ENCODE data around the gene NEB. TPM values are rescaled to one million over a fixed set of nuclear protein-coding genes. Genes with fewer than 3 reads are reported as not detected.

NEB gene
- polyA plus RNA-seq, 1 donor from 2014 or later = 0.38 TPM

DNA sequence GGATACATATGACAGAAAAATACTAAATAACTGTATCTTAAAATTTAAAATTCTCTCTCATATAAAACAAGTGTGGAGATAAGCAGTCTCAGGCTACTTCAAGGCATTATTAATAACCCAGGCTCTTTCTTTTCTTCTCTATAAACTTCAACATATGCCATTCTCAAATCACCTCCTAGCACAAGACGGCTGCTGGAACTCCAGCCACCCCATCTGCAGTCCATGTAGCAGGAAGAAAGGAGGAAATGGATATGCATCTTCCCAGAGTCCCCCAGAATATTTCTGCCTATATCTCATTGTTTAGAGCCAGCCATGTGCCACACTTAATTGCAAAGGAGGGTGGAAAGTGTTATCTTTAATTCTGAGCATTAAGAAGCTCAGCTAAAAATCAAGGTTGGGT lies 35.3 kb upstream of the NEB start:
- H3K4me2 ChIP-seq (ENCODE audit: low read length) = no peak overlapping the region
- no peaks in the 10 kb centered on the region for H3K9me3 ChIP-seq (ENCODE audit: low read length)
- H3K27ac ChIP-seq (ENCODE audit: low read length) = no peak overlapping the region
- H3K36me3 ChIP-seq (ENCODE audit: insufficient read depth, low read length) = no peaks in the 10 kb centered on the region
- no peaks in the 10 kb centered on the region for H3F3A ChIP-seq (ENCODE audit: insufficient read depth, low read length, poor library complexity, severe bottlenecking)
- no peak for TF ChIP-seq RAD21 (conservative IDR thresholded peaks at IDR 0.05)
- TF ChIP-seq, protein P1, sequence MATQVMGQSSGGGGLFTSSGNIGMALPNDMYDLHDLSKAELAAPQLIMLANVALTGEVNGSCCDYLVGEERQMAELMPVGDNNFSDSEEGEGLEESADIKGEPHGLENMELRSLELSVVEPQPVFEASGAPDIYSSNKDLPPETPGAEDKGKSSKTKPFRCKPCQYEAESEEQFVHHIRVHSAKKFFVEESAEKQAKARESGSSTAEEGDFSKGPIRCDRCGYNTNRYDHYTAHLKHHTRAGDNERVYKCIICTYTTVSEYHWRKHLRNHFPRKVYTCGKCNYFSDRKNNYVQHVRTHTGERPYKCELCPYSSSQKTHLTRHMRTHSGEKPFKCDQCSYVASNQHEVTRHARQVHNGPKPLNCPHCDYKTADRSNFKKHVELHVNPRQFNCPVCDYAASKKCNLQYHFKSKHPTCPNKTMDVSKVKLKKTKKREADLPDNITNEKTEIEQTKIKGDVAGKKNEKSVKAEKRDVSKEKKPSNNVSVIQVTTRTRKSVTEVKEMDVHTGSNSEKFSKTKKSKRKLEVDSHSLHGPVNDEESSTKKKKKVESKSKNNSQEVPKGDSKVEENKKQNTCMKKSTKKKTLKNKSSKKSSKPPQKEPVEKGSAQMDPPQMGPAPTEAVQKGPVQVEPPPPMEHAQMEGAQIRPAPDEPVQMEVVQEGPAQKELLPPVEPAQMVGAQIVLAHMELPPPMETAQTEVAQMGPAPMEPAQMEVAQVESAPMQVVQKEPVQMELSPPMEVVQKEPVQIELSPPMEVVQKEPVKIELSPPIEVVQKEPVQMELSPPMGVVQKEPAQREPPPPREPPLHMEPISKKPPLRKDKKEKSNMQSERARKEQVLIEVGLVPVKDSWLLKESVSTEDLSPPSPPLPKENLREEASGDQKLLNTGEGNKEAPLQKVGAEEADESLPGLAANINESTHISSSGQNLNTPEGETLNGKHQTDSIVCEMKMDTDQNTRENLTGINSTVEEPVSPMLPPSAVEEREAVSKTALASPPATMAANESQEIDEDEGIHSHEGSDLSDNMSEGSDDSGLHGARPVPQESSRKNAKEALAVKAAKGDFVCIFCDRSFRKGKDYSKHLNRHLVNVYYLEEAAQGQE (IDR thresholded peaks at IDR 0.05; ENCODE audit: borderline replicate concordance) = no peak
- TF ChIP-seq TAF1 (IDR thresholded peaks at IDR 0.05; ENCODE audit: low read depth) = no peak
- no peak for TF ChIP-seq EP300 (conservative IDR thresholded peaks at IDR 0.05; ENCODE audit: poor library complexity, severe bottlenecking)
- no peak for TF ChIP-seq EZH2 (IDR thresholded peaks at IDR 0.05; ENCODE audit: borderline replicate concordance, insufficient read depth, low read length, poor library complexity, severe bottlenecking)
- no peak for TF ChIP-seq SMC3 (conservative IDR thresholded peaks at IDR 0.05; ENCODE audit: poor library complexity)
- no peak for TF ChIP-seq MXI1 (conservative IDR thresholded peaks at IDR 0.05; ENCODE audit: poor library complexity, severe bottlenecking)
- TF ChIP-seq POLR2AphosphoS5 (IDR thresholded peaks at IDR 0.05) = no peak
- TF ChIP-seq, protein P2, sequence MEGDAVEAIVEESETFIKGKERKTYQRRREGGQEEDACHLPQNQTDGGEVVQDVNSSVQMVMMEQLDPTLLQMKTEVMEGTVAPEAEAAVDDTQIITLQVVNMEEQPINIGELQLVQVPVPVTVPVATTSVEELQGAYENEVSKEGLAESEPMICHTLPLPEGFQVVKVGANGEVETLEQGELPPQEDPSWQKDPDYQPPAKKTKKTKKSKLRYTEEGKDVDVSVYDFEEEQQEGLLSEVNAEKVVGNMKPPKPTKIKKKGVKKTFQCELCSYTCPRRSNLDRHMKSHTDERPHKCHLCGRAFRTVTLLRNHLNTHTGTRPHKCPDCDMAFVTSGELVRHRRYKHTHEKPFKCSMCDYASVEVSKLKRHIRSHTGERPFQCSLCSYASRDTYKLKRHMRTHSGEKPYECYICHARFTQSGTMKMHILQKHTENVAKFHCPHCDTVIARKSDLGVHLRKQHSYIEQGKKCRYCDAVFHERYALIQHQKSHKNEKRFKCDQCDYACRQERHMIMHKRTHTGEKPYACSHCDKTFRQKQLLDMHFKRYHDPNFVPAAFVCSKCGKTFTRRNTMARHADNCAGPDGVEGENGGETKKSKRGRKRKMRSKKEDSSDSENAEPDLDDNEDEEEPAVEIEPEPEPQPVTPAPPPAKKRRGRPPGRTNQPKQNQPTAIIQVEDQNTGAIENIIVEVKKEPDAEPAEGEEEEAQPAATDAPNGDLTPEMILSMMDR (IDR thresholded peaks at IDR 0.05; ENCODE audit: poor library complexity, severe bottlenecking) = no peak
- no peaks in the 10 kb centered on the region for H3K27me3 ChIP-seq (ENCODE audit: insufficient read depth, low read depth, low read length)
- H3K79me2 ChIP-seq (replicated peaks; ENCODE audit: insufficient read depth, low read length) = no peaks in the 10 kb centered on the region
- no peak overlapping the region for H3K9ac ChIP-seq (ENCODE audit: low read length)
- no peak overlapping the region for H2AFZ ChIP-seq (ENCODE audit: low read depth, low read length)
- no peaks in the 10 kb centered on the region for H4K20me1 ChIP-seq (ENCODE audit: insufficient read depth)
- H3K9me2 ChIP-seq (ENCODE audit: insufficient read depth, low read length) = no peaks in the 10 kb centered on the region
- H3K4me3 ChIP-seq (ENCODE audit: low read length) = no peak overlapping the region

- H3K27ac ChIP-seq (ENCODE audit: low read length) = no peak overlapping the region
- H3K4me3 ChIP-seq (ENCODE audit: low read length) = no peak overlapping the region
- H3K27me3 ChIP-seq (ENCODE audit: insufficient read depth, low read depth, low read length) = no peaks in the 10 kb centered on the region
- H3K9me3 ChIP-seq (ENCODE audit: low read length) = no peaks in the 10 kb centered on the region
- no peaks in the 10 kb centered on the region for H4K20me1 ChIP-seq (ENCODE audit: insufficient read depth)
- H3F3A ChIP-seq (ENCODE audit: insufficient read depth, low read length, poor library complexity, severe bottlenecking) = no peaks in the 10 kb centered on the region
- no peaks in the 10 kb centered on the region for H3K9me2 ChIP-seq (ENCODE audit: insufficient read depth, low read length)
- no peak overlapping the region for H3K4me2 ChIP-seq (ENCODE audit: low read length)
- H2AFZ ChIP-seq (ENCODE audit: low read depth, low read length) = no peak overlapping the region
- H3K9ac ChIP-seq (ENCODE audit: low read length) = no peak overlapping the region
- no peaks in the 10 kb centered on the region for H3K79me2 ChIP-seq (replicated peaks; ENCODE audit: insufficient read depth, low read length)
- H3K36me3 ChIP-seq (ENCODE audit: insufficient read depth, low read length) = no peaks in the 10 kb centered on the region
- TF ChIP-seq, protein P1 (IDR thresholded peaks at IDR 0.05; ENCODE audit: borderline replicate concordance) = no peak
- TF ChIP-seq RAD21 (conservative IDR thresholded peaks at IDR 0.05) (no peak), MXI1 (conservative IDR thresholded peaks at IDR 0.05; ENCODE audit: poor library complexity, severe bottlenecking) (no peak), EZH2 (IDR thresholded peaks at IDR 0.05; ENCODE audit: borderline replicate concordance, insufficient read depth, low read length, poor library complexity, severe bottlenecking) (no peak), POLR2AphosphoS5 (IDR thresholded peaks at IDR 0.05) (no peak), EP300 (conservative IDR thresholded peaks at IDR 0.05; ENCODE audit: poor library complexity, severe bottlenecking) (no peak), TAF1 (IDR thresholded peaks at IDR 0.05; ENCODE audit: low read depth) (no peak), SMC3 (conservative IDR thresholded peaks at IDR 0.05; ENCODE audit: poor library complexity) (no peak)
- TF ChIP-seq, protein P2 (IDR thresholded peaks at IDR 0.05; ENCODE audit: poor library complexity, severe bottlenecking) = no peak
Measured at GRCh38 chr2:151767536-151767935, 33.3 kb upstream of the NEB start.
